Fibroblast of villous mesenchyme (primary cell): ENCODE results near the gene SLX4IP. TPM values are rescaled to one million over a fixed set of nuclear protein-coding genes. Genes with fewer than 3 reads are reported as not detected.
A peak's percentile ranks its signal among the peaks of the same experiment; 100 is the strongest.

ENCODE experiments used
- DNase-seq: peaks from one replicate; pipeline ENCODE4 v3.0.0-alpha.2; 2010; ENCODE audit warnings: low read depth
- H3K4me3 ChIP-seq: 2 replicates; pipeline ENCODE4 v1.5.1; 2011; ENCODE audit warnings: low read depth, mild to moderate bottlenecking, low read length
- CTCF ChIP-seq: IDR thresholded peaks from 2 replicates; pipeline ENCODE4 v1.5.1; 2012; ENCODE audit warnings: low read depth, mild to moderate bottlenecking, low read length; ENCODE audit not compliant: insufficient read depth
- total RNA-seq: library from RNA; depleted of rRNA; stranded (reverse); fragments of >200 nt; gene quantifications from 2 replicates; pipeline ENCODE4 v1.2.3, GENCODE V29; 2012

The SLX4IP gene
- total RNA-seq, 1 donor = 5.6 TPM

GRCh38 chr20:10502098-10502526 is 67.0 kb downstream of the SLX4IP start:
- H3K4me3 ChIP-seq = no peak overlapping the region
- no peak for TF ChIP-seq CTCF
- no peak for DNase-seq

- DNase-seq = no peak
- no peak for TF ChIP-seq CTCF
- H3K4me3 ChIP-seq = no peak overlapping the region
These were observed 69.5 kb downstream of the SLX4IP start for GRCh38 chr20:10504608-10504993.

GRCh38 chr20:10504994-10505730 is 70.1 kb downstream of the SLX4IP start:
- no peak overlapping the region for H3K4me3 ChIP-seq
- DNase-seq = peak; percentile 93

GRCh38 chr20:10505827-10506226 is 70.7 kb downstream of the SLX4IP start:
- no peak for TF ChIP-seq CTCF
- H3K4me3 ChIP-seq = no peak overlapping the region
- peak; percentile 88 for DNase-seq

More at GRCh38 chr20:10504994-10505730, 70.1 kb downstream of the SLX4IP start:
- no peak for TF ChIP-seq CTCF

GRCh38 chr20:10507052-10507451 is 71.9 kb downstream of the SLX4IP start:
- TF ChIP-seq CTCF = no peak
- H3K4me3 ChIP-seq = no peak overlapping the region
- no peak for DNase-seq

- peak; percentile 76 for DNase-seq
- no peak for TF ChIP-seq CTCF
- H3K4me3 ChIP-seq = no peak overlapping the region
These were observed 73.0 kb downstream of the SLX4IP start for GRCh38 chr20:10508060-10508459.
